Pulmonary artery endothelial cell (primary cell): ENCODE data around the gene ADCY4. TPM values are rescaled to one million over a fixed set of nuclear protein-coding genes. Genes with fewer than 3 reads are reported as not detected.
"Not testable (repeated sequence)": the region's sequence is repeated elsewhere in the genome, so short reads cannot be mapped to it uniquely, and the experiment has no call there.

Source experiments
- DNase-seq: peaks from one replicate; pipeline ENCODE4 v3.0.0-alpha.2; 2011; ENCODE audit warnings: low read depth, low spot score
- total RNA-seq: library from RNA; depleted of rRNA; stranded (reverse); fragments of >200 nt; gene quantifications from 2 replicates; pipeline ENCODE4 v1.2.3, GENCODE V29; 2014

ADCY4 gene
- total RNA-seq, 1 donor from 2014 or later, result 36.3 TPM

- DNase-seq, result no peak
Observed at GRCh38 chr14:24339284-24340151, 4.6 kb upstream of the ADCY4 start, which contains the start of gene RIPK3. RIPK3 (minus strand) TSS chr14:24339991; CDS start chr14:24339826, 165 bp downstream.

DNA sequence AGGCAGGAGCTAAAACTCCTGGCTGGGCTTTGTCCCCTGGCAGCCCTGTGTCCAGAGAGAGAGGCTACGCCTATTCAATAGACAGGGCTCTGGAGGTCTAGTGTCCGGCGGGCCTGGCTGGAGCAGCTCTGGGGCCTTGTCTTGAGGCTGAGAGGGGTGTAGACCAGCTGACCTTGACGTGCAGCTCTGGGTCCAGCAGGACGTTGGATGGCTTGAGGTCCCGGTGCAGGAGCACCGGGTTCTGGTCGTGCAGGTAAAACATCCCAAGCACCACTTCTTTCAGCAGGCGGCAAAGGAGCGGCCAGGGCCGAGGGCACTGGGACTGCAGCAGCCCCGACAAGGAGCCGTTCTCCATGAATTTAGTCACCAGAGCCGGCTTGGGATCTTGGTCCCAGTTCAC lies 4.0 kb upstream of the ADCY4 start:
- DNase-seq, result no peak

- DNase-seq, result no peak
Observed at GRCh38 chr14:24337824-24338175, 2.9 kb upstream of the ADCY4 start.

- no peak for DNase-seq
Observed at GRCh38 chr14:24337144-24337823, 2.4 kb upstream of the ADCY4 start.

DNA sequence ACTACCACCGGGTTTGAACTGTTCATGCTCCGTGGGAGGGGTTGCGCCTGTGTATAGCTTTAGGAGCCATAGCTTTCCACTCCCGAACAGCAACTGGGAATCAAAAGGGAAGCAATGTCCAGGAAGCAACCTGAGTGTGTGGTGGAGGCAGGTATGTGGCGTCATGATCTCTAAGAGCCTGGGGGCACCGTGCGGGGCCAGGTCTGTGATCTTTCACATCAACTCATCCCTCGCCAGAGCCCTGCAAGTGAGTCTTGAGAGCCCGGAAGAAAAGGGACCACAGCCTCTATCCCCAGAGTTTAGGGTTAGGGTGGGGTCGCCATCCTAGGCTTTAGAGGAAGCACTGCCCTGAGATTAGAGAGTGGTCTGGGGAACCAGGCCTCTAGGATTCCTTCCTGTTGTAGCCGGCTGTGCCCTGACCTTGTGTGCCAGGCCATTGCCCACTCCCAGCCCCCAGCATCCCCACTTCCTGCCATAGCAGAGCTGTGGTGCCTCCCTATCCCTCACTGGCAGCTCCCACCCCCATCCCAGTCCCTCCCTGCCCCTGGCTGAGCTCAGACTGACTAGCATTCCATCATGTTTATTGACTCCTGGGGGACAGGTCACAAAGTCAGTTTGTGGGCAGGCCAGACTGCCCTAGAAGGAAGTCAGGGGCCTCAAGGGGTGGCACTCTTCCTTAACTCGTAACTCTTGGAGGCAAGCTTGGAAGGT lies 745 bp upstream of the ADCY4 start:
- no peak for DNase-seq

DNA sequence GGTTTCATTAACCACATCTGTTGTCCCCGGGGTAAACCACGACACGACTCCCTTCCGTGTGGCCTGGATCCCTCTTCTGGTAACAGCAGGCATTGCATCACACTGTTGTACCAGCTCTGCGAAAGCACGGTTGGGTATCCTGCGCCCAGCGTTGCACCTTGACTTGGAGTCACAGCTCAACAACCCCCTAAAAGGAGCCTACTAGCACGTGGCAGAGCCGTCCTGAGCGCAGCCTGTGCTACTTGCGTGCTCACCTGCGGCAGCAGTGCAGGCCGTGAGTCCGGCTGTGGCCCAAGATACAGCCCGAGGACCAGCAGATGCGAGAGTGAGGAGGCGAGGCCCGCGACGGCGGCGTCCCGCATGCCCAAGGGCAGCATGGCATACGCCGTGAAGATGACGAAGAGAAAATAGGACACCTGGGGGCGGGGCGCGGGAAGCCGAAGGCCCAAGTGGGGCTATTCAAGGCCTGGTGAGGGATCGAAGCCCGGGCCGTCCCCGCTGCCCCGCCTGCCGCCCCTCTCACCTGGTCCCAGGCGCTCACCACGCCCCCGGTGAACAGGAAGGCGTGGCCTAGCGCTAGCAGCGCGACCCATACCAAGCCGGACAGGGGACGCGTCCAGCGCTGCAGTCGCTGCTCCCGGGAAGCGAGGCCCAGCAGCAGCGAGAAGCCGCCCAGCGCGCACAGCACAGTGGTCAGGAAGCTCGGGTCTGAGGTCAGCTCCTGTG lies 2.4 kb downstream of the ADCY4 start:
- no peak for DNase-seq

- DNase-seq, result no peak
Observed at GRCh38 chr14:24331731-24332267, 3.1 kb downstream of the ADCY4 start.

- DNase-seq, result no peak
Observed at GRCh38 chr14:24330973-24331674, 3.7 kb downstream of the ADCY4 start.

GRCh38 chr14:24329736-24330135 lies 5.1 kb downstream of the ADCY4 start:
- no peak for DNase-seq

DNA sequence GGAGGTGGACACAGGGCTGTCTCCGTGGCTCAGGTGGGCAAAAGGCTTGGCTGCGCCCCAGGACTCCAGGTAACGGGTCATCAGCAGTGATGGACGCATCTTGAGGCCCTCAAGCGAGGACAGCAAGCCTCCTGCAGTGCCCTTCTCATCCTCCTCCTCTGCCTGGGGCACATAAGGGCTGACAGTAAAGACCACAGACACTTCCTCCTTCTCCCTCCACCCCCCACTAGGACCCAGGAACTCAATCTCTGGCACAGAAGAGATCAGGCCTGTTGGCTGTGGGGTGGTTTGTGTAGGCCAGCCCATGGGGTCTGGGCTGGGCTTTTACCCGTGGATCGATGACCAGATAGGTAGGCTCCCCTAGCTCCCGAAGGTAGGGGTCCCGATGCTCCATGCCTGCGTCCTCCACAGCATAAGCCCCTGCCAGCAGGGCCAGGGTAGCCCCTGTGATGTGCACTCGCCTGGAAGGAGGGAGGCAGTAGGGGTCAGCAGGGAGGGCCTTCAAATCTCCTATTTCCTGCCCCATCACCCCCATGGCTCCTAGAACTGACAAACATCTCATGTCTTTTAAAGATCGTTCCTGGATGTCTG lies 5.7 kb downstream of the ADCY4 start:
- DNase-seq, result no peak

DNA sequence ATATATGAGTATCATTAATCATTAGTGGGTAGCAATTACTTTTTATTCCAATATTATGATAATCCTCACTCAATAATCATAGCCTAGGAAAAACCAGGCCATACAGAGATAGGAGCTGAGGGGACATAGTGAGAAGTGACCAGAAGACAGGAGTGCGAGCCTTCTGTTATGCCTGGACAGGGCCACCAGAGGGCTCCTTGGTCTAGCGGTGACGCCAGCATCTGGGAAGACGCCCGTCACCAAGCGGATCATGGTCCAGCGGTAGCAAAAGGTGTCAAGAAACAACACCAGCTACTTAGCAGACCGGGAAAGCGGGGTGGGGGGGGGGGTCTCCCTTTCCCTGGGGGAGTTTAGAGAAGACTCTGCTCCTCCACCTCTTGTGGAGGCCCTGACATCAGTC lies 7.0 kb downstream of the ADCY4 start:
- DNase-seq, result not testable (repeated sequence)

DNA sequence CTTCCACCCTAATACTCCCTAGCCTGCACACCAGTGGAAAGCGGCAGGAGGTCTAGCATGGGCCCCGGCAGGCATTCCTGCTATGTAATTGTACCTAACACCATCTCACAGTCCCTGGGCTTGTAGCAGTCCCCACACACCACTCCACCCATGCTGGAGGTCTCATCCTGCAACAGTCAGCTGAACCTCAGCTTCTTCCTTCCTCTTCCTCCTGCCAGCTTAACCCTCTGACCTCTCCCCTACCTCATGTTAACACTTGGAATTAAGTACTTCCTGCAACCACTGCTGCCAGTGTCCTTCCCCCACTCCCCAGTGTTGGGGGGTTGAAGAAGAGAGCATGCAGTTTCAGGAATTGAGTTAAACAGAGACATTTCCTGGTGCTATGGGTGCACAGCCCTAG lies 7.6 kb downstream of the ADCY4 start:
- no peak for DNase-seq

DNA sequence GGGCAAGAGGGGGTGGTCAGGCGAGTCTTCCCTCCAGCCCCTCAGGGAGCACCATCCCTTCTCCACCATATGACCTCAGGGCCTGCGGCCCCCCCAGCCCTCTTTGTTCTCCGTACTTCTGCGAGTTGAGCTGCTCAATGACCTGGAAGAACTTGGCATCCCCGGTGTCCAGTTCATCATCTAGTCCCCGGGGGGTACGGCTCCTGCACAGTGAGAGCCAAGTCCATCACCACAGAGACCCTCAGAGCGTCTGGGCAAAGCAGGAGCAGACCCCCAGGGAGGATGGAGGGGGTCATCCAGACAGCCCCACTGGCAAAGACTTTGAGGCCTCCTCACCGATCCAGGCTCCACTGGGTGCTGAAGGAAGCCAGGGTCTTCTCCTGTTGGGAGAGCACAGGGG lies 8.9 kb downstream of the ADCY4 start:
- no peak for DNase-seq

DNA sequence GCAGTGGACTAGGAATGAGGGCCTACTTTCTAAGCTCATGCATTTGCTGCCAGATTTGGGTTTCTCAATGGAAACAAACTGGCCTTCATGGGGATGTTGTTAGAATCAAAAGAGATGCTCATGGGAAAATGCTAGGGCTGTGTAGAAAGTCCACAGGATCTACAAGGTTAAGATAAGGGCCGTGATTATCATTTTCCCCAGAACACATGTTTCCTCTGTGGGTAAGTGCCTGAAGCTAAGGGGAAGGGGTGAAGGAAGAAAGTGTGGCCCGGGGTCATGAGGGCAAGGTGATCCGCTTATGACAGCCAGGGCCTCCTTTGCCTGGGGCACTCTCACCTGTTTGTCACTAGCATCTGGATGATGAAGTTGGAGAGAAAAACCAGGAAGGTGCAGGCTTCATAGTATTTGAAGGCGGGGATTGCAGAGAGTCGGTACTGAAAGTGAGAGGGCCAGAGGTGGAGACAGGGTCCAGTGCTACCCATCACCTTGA lies 9.8 kb downstream of the ADCY4 start:
- no peak for DNase-seq

- DNase-seq, result no peak
Observed at GRCh38 chr14:24324024-24324423, 10.8 kb downstream of the ADCY4 start.

GRCh38 chr14:24323341-24323740 lies 11.5 kb downstream of the ADCY4 start:
- no peak for DNase-seq

DNA sequence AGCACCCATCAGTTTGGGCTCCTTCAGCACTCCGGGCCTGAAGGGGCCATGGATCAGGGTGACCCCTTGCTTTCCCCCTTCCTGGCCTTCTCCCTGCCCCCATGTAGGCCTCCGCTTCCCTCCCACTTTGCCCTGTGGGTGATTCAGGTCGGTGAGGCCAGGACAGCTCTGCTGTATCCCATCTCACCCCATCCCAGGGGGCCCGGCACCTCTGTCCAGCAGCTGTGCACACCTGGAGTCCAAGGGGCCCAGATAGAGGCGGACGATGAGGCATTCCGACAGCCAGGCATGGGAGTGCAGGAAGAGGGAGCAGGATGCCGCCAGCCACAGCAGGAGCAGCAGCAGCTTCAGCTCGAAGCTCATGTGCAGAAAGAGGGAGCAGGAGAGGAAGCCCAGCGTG lies 12.2 kb downstream of the ADCY4 start:
- DNase-seq, result no peak

- DNase-seq, result no peak
Observed at GRCh38 chr14:24321212-24321975, 13.5 kb downstream of the ADCY4 start.
